ENCODE data around the gene THSD4.

The THSD4 gene

DNA sequence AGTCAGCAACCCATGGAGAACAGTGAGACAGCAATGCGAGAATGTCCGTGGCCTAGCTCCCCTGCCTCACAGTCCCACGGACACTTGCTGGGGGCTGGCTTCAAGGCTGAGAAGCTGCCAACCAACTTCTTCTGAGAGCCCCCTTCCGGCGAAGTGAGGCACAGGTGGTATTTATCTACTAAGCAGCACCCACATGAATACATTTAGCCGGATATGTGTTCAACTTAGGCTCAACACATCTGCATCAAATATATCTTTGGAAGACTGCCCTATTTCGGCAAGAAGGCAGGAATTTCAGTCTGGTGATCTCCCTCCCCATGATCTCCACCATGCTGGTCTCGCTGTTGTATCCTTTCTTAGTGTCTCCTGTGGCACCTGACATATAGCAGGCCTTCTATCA lies 354.1 kb downstream of the THSD4 start:
- no peak for DNase-seq

DNA sequence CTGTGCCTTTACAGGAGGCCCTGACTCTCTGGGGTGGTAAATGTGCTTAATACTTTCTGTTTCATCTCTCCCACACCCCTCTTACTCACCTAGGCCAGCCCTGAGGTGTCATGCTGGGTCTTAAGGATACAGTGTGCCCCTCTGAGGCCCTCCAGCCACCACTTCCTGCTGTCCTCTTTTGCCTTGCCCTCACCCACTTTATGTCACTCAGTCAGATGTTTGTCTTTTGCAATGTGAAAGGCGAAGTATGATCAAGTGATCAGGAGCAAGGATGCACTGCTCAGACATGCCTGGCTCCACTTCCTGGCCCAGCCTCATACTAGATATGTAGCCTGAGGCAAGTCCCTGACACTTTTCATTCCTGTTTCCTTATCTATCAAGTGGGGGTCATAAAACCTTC lies 356.1 kb downstream of the THSD4 start:
- DNase-seq = no peak

DNA sequence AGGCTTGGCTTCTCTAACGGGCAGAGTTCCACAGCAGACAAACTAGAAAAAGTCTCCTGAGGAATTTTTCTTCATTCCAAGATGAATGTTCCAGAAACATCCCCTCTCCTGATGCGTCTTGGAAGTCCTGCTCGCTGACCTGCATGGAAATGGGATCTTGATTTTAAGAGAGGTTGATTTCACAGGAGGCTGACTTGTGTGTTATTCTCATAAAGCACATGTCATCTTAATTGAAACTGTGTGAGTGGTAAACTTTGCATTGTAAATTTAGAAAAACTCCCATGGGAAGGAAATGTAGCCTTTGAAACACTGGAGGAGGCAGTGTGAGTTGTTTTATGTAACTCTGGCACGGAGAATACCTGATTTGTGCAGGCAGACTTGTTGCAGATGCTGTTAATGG lies 357.3 kb downstream of the THSD4 start:
- DNase-seq = peak; percentile 34

DNA sequence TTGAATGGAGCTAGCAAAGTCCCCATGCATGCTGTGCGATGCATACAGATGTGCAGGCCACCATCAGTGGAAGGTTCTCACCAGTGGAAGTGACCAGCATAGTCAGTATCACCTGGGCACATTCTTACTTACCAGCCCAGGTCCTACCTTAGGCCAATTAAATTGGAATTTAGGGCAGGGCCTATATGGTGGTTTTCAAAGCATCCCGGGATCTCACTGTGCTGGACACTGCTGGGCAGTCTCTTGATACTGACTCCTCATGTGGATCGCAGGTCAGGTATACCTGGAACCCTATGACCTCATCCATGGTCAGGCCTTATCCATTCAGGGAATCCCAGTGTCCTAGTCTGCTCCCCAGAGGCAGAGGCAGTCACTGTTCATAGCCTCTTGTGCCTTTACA lies 358.5 kb downstream of the THSD4 start:
- no peak for DNase-seq

DNA sequence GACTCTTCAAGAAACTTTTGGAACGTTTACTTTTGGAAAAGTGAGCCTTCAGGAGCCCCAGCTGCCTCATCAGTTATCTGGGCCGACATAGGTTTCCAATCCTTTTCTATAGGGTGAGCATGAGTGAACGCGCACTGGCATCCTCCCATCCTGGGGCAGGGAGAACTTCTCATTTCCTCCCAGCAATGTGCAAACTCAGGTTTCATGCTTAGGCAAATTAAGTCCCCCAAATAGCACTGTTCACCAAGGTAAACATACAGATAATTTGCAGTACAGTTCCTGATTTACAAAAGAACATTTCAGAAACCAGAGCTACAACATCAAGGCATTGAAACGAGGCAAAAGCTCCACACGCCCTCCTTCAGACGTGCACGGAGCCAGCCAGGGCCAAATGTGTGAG lies 361.6 kb downstream of the THSD4 start:
- no peak for DNase-seq

DNA sequence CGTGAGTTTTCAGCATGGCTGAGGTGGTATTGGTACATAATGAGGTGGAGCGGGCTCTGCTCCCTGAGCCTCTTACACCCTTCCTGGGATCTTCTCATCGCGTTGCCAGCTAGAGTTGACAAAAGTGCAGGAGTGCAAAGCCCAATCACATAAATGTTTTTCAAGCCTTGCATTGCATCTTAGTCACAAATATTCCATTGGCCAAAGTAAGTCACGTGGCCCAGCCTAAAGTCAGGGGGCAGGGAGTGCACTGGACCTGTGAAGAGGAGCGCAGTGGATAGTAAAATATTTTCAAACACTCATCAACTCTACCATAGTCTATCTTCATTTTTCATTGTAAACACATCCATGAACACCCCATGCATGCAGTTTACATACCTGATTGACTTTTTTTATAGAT lies 365.3 kb downstream of the THSD4 start:
- no peak for DNase-seq

DNA sequence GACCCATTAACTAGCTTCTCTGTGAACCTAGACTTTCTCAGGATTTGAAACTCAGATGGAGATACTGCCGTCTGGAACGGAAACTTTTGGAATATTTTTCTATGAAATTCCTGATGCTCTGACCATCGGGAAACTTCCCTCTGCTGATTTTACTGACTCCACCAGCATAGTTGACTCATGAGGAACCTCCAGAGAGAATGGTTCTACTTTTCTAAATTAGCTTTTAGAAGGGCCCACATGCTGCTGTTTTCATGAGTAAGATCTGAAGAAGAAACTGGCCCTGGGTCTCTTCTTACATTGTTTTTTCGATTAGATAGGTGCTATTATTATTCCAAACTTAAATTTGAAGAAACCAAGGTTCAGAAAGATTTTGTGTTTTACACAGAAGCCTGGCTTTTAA lies 368.8 kb downstream of the THSD4 start:
- no peak for DNase-seq

DNA sequence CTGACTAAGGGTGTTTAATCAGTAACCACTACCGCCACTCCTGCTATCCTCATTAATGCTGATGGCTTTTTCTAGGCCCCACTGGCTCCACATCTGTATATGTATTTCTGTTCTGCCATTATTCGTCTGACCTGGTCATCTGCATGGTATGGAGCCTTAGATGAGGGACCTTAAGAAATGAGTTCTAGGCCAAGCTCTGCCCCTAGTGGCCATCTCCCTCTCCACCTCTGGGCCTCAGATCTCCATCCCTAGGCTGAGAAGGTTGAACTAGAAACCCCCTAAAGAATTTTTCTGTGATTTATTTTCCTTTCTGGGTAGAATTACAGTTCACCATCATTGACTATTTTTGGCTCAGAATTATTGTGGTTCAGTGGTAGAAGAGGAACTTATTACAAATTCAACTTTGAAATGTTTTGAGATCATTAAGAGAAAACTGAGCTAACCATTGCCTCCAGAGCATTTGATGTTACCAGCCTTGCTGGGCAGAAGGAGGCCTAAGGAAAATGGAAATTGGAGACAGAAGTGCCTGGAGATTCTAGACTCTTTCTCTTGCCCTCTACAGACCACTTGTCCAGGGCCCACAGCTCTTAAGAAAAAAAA lies 369.9 kb downstream of the THSD4 start:
- no peak for DNase-seq

DNA sequence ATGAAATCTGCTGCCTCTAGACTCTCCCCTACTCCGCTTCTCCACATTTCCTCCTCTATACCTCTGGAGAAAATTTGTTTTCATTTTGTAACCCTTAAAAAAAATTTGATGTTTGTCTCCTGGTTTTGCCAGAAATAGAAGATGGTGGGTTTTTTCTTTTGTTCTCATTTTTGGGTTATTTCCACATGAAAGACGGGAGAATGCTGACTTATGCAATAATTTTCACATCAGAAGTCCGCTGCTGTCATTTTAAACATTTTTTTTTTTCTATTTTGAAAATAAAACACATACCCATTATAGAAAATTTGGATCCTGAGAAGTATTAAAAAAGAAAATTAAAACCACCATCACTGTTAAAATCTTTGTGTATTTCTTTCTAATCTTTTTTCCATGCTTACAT lies 374.3 kb downstream of the THSD4 start:
- DNase-seq = no peak

DNA sequence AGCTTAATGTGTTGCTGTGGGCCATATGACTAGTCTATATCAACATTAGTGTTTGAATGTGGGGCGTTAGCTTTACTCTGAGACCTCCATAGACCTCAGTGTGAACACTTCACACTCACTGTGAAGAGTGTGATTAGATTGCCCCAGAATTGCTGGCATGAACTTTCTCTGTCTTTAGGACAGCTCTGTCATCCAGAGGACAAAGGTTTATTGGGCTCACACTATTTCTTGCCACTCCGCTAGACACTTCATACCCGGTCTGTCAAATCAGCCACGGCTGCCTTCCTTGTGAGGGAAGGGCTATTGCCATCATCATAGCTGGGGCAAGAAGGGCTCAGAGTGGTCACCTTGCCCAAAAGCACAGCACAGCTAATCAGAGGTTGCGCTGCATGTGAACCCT lies 378.3 kb downstream of the THSD4 start:
- no peak for DNase-seq

DNA sequence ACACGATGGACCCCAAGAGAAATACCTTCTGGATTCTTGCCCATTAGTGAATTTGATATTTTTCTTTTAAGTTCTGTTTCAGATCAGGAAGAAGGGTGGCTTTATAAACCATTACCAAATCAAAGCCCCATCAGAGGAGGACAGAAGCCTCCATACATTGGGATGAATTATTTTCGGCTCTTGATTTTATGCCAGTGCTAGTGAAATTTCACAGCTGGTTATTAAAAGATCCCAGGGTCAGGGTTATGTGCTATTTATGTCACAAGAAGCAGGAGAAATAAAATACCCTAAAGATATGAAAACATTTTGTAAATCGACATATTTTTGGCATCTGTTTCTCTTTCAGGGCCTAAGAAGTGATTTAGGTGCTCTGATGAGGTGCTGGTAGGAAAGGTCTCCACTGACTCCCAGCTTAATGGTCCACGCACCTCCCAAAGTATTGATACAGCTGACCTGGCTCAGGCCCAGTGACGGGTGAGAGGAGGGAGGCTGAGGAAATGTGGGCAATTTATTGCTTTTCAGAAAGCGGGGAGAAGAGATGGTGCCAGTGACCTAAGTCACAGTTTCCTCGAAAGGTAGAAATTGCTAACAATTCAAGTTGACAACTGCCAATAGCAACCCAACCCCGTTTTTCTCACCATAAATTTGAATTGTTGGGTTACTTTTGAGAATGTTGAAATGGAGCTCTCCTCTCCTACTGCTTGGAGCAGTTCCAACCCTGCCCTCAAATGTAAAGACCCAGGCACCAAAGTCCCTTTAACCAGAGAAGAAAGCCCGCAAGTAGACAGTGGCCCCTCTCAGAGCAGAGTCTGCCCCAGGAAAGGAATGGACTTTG lies 379.5 kb downstream of the THSD4 start:
- no peak for DNase-seq

DNA sequence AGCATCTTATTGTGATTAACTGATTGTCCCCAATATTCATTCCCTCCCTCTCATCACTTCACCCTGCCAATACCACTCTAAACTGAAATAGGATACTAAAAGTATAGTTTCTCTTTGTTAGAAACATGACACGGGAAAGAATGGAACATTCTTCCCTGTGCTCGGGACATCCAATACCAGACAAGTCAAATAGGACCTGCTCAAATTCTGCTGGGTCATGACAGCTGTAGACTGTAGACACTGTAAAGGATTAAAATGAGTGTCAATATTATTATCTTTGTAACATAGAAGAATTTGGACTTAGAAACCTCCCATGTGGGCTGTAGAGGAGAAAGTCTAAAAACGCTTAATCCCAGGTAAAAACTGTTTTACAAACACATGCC lies 380.1 kb downstream of the THSD4 start:
- DNase-seq = no peak

DNA sequence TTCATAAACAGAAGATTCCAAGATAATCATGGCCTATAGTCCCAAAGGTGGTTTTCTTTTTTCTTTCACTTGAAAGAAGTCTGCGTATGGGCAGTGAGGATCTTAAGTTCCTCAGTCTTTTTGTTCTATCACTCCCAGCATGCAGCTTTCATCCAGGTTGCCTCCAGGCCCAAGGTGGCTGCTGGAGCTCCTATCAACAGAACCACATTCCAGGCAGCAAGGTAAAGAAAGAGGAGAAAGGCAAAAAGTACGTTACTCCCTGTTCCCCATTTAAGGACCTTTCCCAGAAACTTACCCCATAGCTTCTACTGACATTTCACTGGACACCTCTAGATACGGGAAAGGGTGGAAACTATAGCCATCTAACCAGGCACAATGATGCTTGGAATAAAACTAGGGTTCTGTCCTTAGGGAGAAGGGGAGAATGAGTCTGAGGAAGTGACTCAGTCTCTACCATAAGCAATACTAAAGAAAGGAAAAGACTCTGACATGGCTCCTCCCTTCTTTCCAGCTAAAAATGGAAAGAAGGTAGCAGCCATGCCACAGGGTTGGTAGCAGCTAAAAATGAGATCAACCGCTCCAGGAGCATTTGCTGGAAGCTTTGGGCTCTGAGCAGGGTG lies 381.2 kb downstream of the THSD4 start:
- DNase-seq = no peak

DNA sequence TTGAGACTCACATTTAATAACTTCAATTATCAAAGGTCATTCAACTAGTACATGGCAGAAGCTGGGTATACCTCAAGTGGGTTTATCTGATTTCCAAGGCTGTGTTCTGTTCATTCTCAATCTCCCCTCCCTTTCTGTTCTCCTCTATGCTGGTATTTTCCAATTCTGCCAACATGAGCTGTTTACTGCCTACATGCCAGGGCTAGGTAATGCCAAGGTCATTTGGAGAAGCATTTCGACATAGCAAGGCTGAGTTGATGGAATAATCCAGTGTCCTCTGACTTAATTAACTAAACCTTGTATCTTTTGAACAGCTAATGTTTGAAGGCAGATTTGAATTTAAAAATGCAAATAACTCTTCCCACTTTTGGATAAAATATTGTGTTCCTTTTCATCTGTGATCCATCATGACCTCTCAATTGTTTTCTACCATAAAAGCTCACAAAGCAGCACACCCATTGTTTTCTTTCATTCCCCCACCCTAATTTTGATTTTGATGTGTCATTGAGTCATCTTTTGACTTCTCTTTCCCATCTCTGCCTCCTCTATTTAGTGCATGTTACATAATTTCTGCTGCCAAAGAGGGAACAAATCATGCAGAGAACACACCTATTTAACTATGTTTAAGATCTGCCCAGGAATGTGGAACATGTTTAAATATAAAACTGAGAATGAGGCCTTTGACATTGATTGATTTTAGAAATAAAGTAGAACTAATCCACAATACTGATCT lies 386.2 kb downstream of the THSD4 start:
- DNase-seq = no peak

DNA sequence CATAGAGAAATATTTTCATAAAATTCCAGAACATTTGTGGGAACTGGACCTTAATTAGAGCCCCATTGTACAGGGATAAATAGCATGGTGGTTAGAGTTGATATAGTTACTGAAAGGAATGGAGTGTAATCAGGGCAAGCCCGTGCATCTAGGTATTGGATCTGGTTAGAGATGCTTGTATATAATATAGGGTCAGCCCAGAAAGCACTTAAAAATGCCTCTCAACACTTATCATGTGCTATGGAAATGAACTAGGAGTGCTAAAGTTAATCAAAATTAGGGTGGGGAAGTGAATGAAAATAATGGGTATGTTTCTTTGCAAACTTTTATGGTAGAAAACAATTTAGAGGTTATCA lies 386.8 kb downstream of the THSD4 start:
- DNase-seq = no peak

DNA sequence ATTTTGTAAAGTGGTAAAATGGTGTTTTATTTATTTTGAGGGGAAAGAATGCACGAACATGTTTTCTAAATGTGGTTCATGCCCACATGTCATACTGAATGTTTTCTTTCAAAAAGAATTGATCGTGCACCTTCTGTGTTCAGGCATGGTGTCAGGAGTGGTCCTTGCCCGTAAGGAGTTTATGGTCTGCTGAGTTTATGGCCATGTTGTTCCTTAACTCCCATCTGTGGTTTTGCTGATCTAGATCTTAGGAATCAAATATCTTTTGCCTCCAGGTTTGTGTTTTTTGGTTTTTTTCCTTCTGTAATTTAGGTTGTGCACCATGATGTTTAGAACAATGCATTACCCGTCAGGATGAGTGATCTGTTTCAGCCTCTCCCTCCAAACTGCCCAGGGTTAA lies 390.7 kb downstream of the THSD4 start:
- no peak for DNase-seq

DNA sequence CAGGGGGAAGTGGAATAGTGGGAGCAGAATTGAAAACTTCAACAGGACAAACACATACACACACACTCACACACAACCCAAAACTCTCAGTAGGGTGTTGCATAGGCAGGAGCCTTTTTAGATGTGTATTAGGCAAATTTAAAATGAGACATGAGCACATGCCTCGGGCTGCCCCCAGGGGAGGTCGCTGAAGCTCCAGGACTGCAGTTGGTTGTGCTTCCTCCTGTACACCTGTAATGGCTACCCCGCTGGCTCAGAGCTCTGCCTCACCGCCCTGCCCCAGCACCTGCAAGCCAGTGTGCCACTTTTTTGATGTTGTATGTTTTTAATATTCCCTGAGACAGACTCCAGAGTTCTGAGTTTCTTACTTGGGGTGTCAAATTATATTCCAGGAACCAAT lies 391.7 kb downstream of the THSD4 start:
- no peak for DNase-seq

DNA sequence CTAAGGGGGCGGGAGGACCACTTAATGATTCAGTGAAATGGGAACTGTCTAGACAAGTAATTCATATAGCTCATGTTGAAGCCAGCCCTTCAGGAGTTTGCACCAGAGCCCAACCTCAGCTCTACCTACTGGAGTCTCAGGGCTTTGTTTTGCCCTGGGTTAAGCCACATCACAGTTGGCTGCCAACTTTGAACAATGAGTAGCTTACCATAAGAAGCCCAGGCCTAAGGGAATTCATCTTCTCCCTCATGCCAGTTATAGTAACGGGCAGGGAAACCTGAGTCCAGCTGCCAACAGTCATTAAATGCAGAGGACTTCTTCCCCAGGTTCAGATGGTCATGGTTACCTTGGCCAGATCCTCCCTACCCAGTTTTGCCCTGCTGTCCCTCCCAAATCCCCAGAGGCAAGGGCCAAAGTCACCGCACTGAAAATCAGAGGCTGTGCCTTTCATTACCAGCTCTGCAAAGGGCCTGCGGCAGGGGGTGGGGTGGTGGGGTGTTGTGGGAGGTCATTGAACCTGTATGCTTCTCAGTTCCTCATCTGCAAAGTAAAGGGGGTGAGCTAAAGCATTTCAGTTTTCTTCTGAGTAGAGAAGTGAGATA lies 392.9 kb downstream of the THSD4 start:
- DNase-seq = no peak

DNA sequence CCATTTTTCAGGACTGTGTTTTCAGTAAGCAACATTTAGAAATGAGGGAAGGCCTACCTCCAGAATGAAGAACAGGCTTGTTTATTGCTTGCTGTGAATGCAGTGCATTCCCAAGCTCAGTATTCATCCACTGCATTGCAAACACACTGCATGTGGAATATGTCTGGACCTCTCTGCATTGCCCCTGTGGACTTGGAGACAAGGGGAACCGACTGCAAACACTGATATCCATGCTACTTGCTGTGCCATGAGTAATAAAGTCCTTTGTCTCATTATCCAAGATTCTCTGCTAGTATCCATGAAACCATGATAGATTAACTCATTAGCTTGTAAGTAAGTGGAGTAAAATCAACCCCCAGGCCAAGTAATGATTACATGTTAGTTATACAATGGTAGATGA lies 393.9 kb downstream of the THSD4 start:
- DNase-seq = no peak

DNA sequence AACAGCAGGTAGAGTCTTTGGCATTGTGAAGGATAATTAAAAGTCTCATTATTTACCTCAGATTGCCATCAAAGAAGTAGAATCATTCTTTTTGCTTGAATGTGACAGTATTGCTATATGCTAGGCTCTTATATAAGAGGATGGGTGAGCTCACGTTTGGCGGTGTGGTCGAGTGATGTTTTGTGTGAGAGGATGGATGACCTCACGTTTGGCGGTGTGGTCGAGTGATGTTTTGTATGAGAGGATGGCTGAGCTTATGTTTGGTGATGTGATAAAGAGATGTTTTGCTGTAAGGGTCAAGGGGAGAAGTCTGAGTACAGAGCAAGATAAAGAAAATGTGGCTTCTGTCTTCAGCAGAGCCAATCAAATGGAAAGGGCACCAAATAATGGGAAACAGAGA lies 395.5 kb downstream of the THSD4 start:
- no peak for DNase-seq

DNA sequence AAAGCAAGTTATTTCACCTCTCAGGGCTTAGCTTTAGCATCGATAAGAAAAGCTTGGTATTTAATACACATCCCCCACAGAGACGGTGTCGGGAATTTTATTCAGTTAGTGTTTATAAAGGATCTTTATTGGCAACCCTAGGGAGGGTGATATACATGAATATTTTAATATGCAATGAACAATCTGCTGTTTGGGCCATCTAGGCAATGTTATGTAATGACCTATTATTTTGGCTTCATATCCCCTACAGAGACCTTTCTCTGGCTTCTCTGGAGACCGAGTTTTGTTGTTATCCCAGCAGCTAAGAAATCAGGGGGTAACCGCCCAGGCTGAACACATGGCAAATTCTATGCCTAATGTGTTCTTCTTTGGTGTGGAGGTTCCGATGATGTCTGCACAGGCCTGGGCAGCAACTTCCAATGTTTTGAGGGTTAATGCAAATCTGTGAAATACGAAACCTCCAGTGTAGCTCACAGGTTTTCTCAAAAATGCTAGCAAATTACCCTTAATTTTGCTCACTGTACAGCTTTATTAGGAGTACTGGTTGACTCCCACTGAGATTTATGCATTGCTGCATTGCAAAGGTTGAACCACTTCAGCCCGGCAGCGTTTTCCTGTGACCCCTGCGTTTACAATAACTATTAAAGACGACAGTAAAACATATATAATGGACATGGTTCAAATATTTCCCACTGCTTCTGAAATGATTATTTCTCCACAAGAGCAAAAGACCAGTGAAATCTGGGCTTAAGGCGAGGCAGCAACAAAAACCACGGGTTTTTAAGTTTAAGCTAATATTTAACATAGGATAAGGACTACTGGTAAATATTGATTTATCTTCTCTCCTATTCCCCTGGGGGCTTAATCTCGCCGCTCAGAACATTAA lies 396.8 kb downstream of the THSD4 start:
- DNase-seq = no peak

DNA sequence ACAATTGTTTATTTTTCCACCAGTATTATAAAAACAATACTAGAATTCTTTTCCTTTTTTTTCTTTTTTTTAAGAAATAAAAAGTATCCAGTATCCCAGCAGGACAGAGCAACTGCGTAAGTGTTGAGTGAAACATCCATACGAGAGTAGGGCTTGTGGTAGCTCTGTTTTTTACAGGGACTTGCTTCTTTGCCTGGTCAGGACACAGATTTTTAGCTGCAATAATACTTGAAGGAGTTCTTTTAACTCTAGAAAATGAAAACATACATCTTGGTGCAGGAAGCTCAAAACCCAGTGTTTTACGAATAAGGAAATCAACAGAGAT lies 397.4 kb downstream of the THSD4 start:
- DNase-seq = no peak

All from left hindlimb (tissue), 1 donor.